Breast epithelium (tissue), 3 donors: Measurements from ENCODE around the gene SMARCAD1.
A peak's percentile ranks its signal among the peaks of the same experiment; 100 is the strongest.

Experiments
- POLR2A ChIP-seq: fragments of 450-650 bp; IDR thresholded peaks from one replicate; pipeline ENCODE4 v1.6.1; 2016; ENCODE audit warnings: antibody characterized with exemption, mild to moderate bottlenecking, moderate library complexity
- POLR2AphosphoS5 ChIP-seq, 3 donors: sonication (generic); formaldehyde crosslinking; IDR thresholded peaks; one replicate each; pipeline ENCODE4 v1.6.1; 2017; ENCODE audit warnings: antibody characterized with exemption in 3 of 3
- TF ChIP-seq, protein P1 (sequence below), 3 donors: fragments of 450-650 bp; IDR thresholded peaks; one replicate each; pipeline ENCODE4 v1.5.1; 2016 to 2017; ENCODE audit warnings: antibody characterized with exemption in 3 of 3, mild to moderate bottlenecking in 3 of 3, moderate library complexity in 3 of 3

GRCh38 chr4:94304365-94304971 is 96.8 kb downstream of the SMARCAD1 start:
- TF ChIP-seq POLR2AphosphoS5 (IDR thresholded peaks at IDR 0.05) (no peak), POLR2A (no peak)
- TF ChIP-seq, protein P1, sequence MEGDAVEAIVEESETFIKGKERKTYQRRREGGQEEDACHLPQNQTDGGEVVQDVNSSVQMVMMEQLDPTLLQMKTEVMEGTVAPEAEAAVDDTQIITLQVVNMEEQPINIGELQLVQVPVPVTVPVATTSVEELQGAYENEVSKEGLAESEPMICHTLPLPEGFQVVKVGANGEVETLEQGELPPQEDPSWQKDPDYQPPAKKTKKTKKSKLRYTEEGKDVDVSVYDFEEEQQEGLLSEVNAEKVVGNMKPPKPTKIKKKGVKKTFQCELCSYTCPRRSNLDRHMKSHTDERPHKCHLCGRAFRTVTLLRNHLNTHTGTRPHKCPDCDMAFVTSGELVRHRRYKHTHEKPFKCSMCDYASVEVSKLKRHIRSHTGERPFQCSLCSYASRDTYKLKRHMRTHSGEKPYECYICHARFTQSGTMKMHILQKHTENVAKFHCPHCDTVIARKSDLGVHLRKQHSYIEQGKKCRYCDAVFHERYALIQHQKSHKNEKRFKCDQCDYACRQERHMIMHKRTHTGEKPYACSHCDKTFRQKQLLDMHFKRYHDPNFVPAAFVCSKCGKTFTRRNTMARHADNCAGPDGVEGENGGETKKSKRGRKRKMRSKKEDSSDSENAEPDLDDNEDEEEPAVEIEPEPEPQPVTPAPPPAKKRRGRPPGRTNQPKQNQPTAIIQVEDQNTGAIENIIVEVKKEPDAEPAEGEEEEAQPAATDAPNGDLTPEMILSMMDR (IDR thresholded peaks at IDR 0.05) = peak in 2 of 3 donors; percentile 17 to 26
